Inferior parietal cortex (tissue), 1 donor: ENCODE measurements around the gene ATP6V1G2.
A peak's percentile ranks its signal among the peaks of the same experiment; 100 is the strongest.
"Not testable (repeated sequence)": the region's sequence is repeated elsewhere in the genome, so short reads cannot be mapped to it uniquely, and the experiment has no call there.

Experiments used
- DNase-seq: peaks from one replicate; pipeline ENCODE4 v3.0.0-alpha.2; 2016; ENCODE audit errors: extremely low spot score

ATP6V1G2 gene

GRCh38 chr6:31529329-31530150, 16.9 kb downstream of the ATP6V1G2 start:
- no peak for DNase-seq

- no peak for DNase-seq
Measured at GRCh38 chr6:31528821-31529328, 17.5 kb downstream of the ATP6V1G2 start, which contains the start of gene MCCD1. Gene MCCD1 (plus strand): TSS chr6:31528962. CDS start chr6:31529015, 53 bp downstream.

GRCh38 chr6:31528307-31528777, 18.1 kb downstream of the ATP6V1G2 start:
- DNase-seq = no peak

GRCh38 chr6:31525932-31526591, 20.3 kb downstream of the ATP6V1G2 start:
- no peak for DNase-seq

- no peak for DNase-seq
Measured at GRCh38 chr6:31525553-31525931, 20.9 kb downstream of the ATP6V1G2 start.

DNA sequence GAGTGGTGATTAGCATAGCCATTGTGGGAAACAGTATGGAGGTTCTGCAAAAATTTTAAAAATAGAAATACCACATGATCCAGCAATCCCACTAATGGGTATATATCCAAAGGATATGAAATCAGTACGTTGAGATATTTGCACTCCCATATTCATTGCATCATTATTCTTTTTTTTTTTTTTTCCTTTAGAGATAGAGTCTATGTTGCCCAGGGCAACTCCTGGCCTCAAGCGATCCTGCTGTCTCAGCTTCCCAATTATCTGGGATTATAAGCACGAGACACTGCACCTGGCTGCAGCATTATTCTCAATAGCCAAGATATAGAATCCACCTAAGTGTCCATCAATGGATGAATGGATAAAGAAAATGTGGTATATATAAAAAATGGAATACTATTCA, 24.6 kb downstream of the ATP6V1G2 start:
- no peak for DNase-seq

DNA sequence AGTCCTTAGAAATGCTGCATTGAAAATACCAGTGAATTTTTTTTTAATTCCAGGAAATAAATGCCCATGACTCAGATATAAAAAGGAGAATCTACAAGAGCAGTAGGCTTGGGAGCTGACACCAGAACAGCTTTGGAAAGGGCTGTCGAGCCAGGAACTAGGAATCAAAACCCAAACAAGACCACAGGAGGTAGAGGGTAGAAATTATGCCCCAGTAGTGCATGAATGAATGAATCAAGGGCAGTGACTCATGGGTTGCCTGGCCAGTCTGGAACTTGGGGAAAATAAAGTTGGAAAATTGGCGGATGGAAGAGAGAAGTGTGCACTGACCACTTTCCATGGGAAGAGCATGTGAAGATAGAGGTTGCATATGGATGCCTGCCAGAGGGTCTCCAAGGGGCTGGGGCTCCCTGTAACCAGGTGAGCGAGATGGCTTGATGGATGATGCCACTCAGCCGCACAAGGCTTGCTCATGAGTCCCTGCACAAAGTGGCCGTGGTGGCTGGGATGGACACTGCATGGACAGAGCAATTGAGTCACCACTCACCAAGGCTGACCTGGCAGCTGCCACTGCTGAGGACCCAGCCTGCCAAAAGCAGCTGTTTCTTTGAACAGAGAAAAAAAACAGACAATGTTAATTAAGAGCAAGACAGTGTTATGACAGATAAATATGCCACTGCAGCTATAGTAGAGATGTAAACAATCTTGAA, 32.8 kb downstream of the ATP6V1G2 start:
- no peak for DNase-seq

DNA sequence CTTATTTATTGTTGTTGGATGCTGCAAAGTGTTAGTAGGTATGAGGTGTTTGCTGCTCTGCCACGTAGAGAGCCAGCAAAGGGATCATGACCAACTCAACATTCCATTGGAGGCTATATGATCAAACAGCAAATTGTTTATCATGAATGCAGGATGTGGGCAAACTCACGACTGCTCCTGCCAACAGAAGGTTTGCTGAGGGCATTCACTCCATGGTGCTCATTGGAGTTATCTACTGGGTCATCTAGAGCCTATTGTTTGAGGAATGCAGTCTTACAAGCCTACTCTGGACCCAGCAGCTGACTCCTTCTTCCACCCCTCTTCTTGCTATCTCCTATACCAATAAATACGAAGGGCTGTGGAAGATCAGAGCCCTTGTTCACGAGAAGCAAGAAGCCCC, 36.4 kb downstream of the ATP6V1G2 start:
- DNase-seq = no peak

DNA sequence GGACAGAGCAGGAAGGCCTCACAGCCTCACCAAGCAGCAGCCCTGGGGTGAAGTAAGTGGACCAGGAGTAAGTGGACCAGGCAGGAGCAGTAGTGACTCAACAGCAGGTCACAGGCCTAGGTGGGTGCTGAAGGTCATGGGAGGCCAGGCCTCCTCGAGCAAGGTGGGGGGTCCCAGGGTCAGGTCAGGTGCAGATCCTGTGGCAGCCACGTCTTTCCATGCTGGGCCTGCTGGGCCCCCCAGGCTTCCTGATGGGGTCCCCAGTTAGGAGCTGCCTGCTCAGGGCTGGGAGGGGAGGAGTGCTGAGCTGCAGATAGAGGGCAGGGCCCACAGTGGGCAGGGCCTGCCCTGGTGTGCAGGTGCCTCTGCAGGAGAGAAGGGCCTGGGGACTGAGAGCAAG, 37.4 kb downstream of the ATP6V1G2 start:
- DNase-seq = not testable (repeated sequence)

- DNase-seq = no peak
Measured at GRCh38 chr6:31502586-31502985, 43.8 kb downstream of the ATP6V1G2 start.

- DNase-seq = not testable (repeated sequence)
Measured at GRCh38 chr6:31499648-31500047, 46.8 kb downstream of the ATP6V1G2 start.

DNA sequence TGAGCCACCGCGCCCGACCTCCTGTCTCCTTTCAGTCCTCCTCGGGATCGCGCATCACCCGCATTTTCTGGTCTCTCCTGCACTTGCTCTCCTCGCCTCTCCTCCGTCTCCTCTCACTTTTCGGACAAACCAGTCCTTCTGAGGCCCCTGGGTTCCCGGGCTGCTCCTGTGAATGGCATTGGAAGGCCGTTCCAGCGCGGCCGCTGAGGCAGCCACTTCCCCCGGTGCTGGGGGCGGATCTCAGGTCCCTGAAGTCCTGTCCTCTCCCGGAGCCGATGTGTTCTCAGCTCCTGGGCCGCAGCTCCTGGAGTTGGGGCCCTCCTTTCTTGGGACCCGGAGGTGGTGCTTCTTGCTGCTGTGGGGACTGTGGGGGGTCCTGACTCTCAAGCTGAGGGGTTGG, 47.7 kb downstream of the ATP6V1G2 start:
- DNase-seq = no peak

GRCh38 chr6:31497531-31498476, 48.6 kb downstream of the ATP6V1G2 start, which contains the start of gene MICB:
Gene MICB (plus strand): TSS chr6:31498145. CDS start chr6:31498194, 49 bp downstream.
- peak; percentile 59 for DNase-seq

GRCh38 chr6:31496826-31497225, 49.6 kb downstream of the ATP6V1G2 start:
- DNase-seq = not testable (repeated sequence)

DNA sequence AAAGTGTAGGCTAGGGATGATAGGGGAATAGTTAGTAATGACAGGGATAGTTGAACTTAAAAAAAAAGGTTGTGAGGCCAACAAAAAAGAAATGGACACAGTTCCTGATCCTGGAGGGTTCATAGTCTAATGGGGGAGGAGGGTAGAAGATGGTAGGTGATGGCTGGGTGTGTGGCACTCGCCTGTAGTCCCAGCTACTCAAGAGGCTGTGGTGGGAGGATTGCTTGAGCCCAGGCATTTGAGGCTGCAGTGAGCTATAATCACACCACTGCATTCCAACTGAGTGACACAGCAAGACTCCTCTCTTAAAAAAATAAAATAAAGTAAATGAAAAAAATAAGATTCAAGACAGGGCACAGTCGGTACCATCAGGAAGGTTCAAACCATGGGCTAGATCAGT, 50.8 kb downstream of the ATP6V1G2 start:
- DNase-seq = no peak
